ENCODE data around the gene KIAA1671. TPM values are rescaled to one million over a fixed set of nuclear protein-coding genes. Genes with fewer than 3 reads are reported as not detected.

Gene KIAA1671
- total and polyA plus RNA-seq, 4 donors, result 8.7 to 35.9 (median 19.1) TPM

DNA sequence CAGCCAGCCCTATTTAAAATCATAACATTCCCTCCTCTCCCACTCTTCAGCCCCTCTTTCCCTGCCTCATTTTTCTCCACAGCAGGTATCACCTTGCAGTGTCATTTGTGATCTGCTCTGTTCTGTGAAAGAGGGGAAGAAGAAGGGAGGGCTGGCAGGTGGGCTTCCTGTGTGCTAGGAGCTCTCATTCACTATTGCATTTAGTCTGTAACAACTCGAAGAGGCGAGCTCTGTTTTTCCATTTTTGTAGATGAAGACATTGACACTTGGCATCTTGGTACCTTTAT, 195.1 kb downstream of the KIAA1671 start:
- 86% methylated on average over 2 of the region's 2 CpGs for WGBS
- Histone ChIP-seq H3K4me3 (ENCODE audit: low read depth in 1 of 3, low read length in 3 of 3) (no peak overlapping the region), H3K36me3 (ENCODE audit: control insufficient read depth in 4 of 4, insufficient read depth in 3 of 4, low read depth in 1 of 4, low read length in 3 of 4) (no peaks in the 10 kb centered on the region), H3K27ac (ENCODE audit: low read depth in 1 of 2, low read length in 2 of 2) (no peak overlapping the region), H3K9me3 (ENCODE audit: control insufficient read depth in 4 of 4, low read length in 3 of 4) (no peaks in the 10 kb centered on the region), H3K9ac (ENCODE audit: low read depth in 1 of 2, low read length in 2 of 2) (no peak overlapping the region), H3K27me3 (ENCODE audit: control insufficient read depth in 4 of 4, insufficient read depth in 4 of 4, low read length in 3 of 4) (no peaks in the 10 kb centered on the region), H3K4me1 (ENCODE audit: control insufficient read depth in 4 of 4, insufficient read depth in 4 of 4, low read length in 3 of 4) (peaks cover 6 to 27% (median 16%) of the 10 kb centered on the region in 4 donors)
- DNase-seq (ENCODE audit: low spot score), result no peak
- TF ChIP-seq RAD21 (IDR thresholded peaks at IDR 0.05) (no peak), HNF4A (conservative IDR thresholded peaks at IDR 0.05) (no peak)
- TF ChIP-seq, protein P1, sequence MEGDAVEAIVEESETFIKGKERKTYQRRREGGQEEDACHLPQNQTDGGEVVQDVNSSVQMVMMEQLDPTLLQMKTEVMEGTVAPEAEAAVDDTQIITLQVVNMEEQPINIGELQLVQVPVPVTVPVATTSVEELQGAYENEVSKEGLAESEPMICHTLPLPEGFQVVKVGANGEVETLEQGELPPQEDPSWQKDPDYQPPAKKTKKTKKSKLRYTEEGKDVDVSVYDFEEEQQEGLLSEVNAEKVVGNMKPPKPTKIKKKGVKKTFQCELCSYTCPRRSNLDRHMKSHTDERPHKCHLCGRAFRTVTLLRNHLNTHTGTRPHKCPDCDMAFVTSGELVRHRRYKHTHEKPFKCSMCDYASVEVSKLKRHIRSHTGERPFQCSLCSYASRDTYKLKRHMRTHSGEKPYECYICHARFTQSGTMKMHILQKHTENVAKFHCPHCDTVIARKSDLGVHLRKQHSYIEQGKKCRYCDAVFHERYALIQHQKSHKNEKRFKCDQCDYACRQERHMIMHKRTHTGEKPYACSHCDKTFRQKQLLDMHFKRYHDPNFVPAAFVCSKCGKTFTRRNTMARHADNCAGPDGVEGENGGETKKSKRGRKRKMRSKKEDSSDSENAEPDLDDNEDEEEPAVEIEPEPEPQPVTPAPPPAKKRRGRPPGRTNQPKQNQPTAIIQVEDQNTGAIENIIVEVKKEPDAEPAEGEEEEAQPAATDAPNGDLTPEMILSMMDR (IDR thresholded peaks at IDR 0.05; ENCODE audit: low read depth, low read length, missing input control), result no peak
- TF ChIP-seq, protein P2, sequence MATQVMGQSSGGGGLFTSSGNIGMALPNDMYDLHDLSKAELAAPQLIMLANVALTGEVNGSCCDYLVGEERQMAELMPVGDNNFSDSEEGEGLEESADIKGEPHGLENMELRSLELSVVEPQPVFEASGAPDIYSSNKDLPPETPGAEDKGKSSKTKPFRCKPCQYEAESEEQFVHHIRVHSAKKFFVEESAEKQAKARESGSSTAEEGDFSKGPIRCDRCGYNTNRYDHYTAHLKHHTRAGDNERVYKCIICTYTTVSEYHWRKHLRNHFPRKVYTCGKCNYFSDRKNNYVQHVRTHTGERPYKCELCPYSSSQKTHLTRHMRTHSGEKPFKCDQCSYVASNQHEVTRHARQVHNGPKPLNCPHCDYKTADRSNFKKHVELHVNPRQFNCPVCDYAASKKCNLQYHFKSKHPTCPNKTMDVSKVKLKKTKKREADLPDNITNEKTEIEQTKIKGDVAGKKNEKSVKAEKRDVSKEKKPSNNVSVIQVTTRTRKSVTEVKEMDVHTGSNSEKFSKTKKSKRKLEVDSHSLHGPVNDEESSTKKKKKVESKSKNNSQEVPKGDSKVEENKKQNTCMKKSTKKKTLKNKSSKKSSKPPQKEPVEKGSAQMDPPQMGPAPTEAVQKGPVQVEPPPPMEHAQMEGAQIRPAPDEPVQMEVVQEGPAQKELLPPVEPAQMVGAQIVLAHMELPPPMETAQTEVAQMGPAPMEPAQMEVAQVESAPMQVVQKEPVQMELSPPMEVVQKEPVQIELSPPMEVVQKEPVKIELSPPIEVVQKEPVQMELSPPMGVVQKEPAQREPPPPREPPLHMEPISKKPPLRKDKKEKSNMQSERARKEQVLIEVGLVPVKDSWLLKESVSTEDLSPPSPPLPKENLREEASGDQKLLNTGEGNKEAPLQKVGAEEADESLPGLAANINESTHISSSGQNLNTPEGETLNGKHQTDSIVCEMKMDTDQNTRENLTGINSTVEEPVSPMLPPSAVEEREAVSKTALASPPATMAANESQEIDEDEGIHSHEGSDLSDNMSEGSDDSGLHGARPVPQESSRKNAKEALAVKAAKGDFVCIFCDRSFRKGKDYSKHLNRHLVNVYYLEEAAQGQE (IDR thresholded peaks at IDR 0.05), result no peak

DNA sequence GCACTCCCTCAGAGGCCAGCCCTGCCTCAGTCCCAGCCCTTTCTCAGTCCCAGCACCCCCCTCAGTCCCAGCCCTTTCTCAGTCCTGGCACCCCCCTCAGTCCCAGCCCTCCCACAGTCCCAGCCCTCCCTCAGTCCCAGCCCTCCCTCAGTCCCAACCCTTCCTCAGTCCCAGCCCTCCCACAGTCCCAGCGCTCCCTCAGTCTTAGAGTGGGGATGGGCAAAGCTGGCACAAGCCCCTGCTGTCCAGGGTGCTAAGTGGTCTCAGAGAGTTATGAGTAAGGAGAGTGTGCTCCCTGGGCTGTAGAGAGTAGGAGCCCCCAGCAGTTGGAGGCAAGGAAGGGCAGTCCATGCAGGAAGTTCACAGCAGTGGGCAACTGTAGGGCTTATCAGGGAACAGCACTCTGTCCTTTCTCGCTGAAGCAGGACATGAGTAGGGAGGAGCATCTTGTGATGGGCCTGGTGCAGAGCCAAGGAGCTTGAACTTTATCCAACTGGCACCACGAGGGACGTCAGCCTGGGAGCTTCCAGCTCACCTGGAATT, 195.7 kb downstream of the KIAA1671 start:
- 20% methylated on average over 4 of the region's 4 CpGs for WGBS
- DNase-seq (ENCODE audit: low spot score), result no peak

More for the DNA sequence above, 195.7 kb downstream of the KIAA1671 start:
- H3K9ac ChIP-seq (ENCODE audit: low read depth in 1 of 2, low read length in 2 of 2), result no peak overlapping the region
- TF ChIP-seq SP1 (IDR thresholded peaks at IDR 0.05) (peak; percentile 33), NR2F2 (IDR thresholded peaks at IDR 0.05) (no peak), JUND (IDR thresholded peaks at IDR 0.05) (peak in 1 of 2 donors; percentile 59), RXRA (IDR thresholded peaks at IDR 0.05) (peak; percentile 59 to 71), HNF4A (conservative IDR thresholded peaks at IDR 0.05) (peak; percentile 48 to 63), FOXA2 (IDR thresholded peaks at IDR 0.05) (no peak), GABPA (IDR thresholded peaks at IDR 0.05 in 1 of 2, conservative IDR thresholded peaks at IDR 0.05 in 1 of 2) (no peak), TAF1 (conservative IDR thresholded peaks at IDR 0.05) (no peak), RAD21 (IDR thresholded peaks at IDR 0.05) (peak in 1 of 2 donors; percentile 51), FOXA1 (IDR thresholded peaks at IDR 0.05) (no peak), YY1 (IDR thresholded peaks at IDR 0.05) (no peak), HNF4G (IDR thresholded peaks at IDR 0.05) (no peak), EGR1 (IDR thresholded peaks at IDR 0.05; ENCODE audit: low read depth in 2 of 2) (no peak)
- TF ChIP-seq, protein P1 (IDR thresholded peaks at IDR 0.05; ENCODE audit: low read depth, low read length, missing input control), result no peak
- TF ChIP-seq, protein P3, sequence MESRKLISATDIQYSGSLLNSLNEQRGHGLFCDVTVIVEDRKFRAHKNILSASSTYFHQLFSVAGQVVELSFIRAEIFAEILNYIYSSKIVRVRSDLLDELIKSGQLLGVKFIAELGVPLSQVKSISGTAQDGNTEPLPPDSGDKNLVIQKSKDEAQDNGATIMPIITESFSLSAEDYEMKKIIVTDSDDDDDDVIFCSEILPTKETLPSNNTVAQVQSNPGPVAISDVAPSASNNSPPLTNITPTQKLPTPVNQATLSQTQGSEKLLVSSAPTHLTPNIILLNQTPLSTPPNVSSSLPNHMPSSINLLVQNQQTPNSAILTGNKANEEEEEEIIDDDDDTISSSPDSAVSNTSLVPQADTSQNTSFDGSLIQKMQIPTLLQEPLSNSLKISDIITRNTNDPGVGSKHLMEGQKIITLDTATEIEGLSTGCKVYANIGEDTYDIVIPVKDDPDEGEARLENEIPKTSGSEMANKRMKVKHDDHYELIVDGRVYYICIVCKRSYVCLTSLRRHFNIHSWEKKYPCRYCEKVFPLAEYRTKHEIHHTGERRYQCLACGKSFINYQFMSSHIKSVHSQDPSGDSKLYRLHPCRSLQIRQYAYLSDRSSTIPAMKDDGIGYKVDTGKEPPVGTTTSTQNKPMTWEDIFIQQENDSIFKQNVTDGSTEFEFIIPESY (IDR thresholded peaks at IDR 0.05), result no peak
- TF ChIP-seq, protein P4, sequence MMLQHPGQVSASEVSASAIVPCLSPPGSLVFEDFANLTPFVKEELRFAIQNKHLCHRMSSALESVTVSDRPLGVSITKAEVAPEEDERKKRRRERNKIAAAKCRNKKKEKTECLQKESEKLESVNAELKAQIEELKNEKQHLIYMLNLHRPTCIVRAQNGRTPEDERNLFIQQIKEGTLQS (IDR thresholded peaks at IDR 0.05), result no peak
- TF ChIP-seq, protein P2 (IDR thresholded peaks at IDR 0.05), result peak; percentile 56
- TF ChIP-seq, protein P5, sequence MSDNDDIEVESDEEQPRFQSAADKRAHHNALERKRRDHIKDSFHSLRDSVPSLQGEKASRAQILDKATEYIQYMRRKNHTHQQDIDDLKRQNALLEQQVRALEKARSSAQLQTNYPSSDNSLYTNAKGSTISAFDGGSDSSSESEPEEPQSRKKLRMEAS (IDR thresholded peaks at IDR 0.05), result no peak
- H3K4me1 ChIP-seq (ENCODE audit: control insufficient read depth in 4 of 4, insufficient read depth in 4 of 4, low read length in 3 of 4), result peaks cover 6 to 25% (median 16%) of the 10 kb centered on the region in 4 donors
- H3K27ac ChIP-seq (ENCODE audit: low read depth in 1 of 2, low read length in 2 of 2), result peak overlapping the region; percentile 1 to 26
- H3K36me3 ChIP-seq (ENCODE audit: control insufficient read depth in 4 of 4, insufficient read depth in 3 of 4, low read depth in 1 of 4, low read length in 3 of 4), result no peaks in the 10 kb centered on the region
- H3K27me3 ChIP-seq (ENCODE audit: control insufficient read depth in 4 of 4, insufficient read depth in 4 of 4, low read length in 3 of 4), result no peaks in the 10 kb centered on the region
- H3K4me3 ChIP-seq (ENCODE audit: low read depth in 1 of 3, low read length in 3 of 3), result no peak overlapping the region
- no peaks in the 10 kb centered on the region for H3K9me3 ChIP-seq (ENCODE audit: control insufficient read depth in 4 of 4, low read length in 3 of 4)

Measured in liver (tissue), 9 donors.